Measurements from ENCODE around the gene GRID1. TPM values are rescaled to one million over a fixed set of nuclear protein-coding genes. Genes with fewer than 3 reads are reported as not detected.

The GRID1 gene
- total and polyA plus RNA-seq, 10 donors: 0.06 to 0.42 (median 0.15) TPM; not detected in 4

DNA sequence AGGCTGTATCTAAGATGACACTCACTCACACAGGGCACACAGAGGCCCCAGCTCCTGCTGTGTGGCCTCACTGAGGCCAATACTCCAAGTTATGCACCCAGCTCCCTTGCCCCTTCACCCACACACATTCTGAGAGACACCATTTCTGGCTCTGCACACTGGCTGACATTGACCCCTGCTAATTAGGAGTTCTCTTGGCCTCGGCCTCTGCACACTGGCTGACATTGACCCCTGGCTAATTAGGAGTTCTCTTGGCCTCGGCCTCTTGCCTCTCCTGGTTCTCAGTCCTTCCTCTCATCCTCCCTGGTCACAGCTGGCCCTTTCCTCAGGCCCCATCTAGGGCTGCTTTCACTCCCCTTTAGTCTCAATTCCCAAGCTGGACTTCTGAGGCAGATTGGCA is 97.3 kb downstream of the GRID1 start:
- H3K4me3 ChIP-seq: no peak overlapping the region
- intact Hi-C loops (cut with DNase I; ENCODE audit: low total_unique reads): no loop called here
- no peaks in the 10 kb centered on the region for H3K36me3 ChIP-seq
- 44 to 67% (median 63%) methylated on average over 2 of the region's 2 CpGs for WGBS, 5 donors
- no peak overlapping the region for H3K27ac ChIP-seq
- peak; percentile 41 for DNase-seq
- peaks cover 0 to 43% (median 0%) of the 10 kb centered on the region in 7 donors for H3K27me3 ChIP-seq (replicated peaks in 1 of 7)
- no peaks in the 10 kb centered on the region for H3K4me1 ChIP-seq
- peaks cover 0 to 22% (median 14%) of the 10 kb centered on the region in 8 donors for H3K9me3 ChIP-seq
- TF ChIP-seq, protein P1, sequence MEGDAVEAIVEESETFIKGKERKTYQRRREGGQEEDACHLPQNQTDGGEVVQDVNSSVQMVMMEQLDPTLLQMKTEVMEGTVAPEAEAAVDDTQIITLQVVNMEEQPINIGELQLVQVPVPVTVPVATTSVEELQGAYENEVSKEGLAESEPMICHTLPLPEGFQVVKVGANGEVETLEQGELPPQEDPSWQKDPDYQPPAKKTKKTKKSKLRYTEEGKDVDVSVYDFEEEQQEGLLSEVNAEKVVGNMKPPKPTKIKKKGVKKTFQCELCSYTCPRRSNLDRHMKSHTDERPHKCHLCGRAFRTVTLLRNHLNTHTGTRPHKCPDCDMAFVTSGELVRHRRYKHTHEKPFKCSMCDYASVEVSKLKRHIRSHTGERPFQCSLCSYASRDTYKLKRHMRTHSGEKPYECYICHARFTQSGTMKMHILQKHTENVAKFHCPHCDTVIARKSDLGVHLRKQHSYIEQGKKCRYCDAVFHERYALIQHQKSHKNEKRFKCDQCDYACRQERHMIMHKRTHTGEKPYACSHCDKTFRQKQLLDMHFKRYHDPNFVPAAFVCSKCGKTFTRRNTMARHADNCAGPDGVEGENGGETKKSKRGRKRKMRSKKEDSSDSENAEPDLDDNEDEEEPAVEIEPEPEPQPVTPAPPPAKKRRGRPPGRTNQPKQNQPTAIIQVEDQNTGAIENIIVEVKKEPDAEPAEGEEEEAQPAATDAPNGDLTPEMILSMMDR (IDR thresholded peaks at IDR 0.05 in 8 of 11, conservative IDR thresholded peaks at IDR 0.05 in 3 of 11): no peak
- TF ChIP-seq POLR2AphosphoS5 (IDR thresholded peaks at IDR 0.05): no peak
- TF ChIP-seq POLR2A (IDR thresholded peaks at IDR 0.05): no peak

DNA sequence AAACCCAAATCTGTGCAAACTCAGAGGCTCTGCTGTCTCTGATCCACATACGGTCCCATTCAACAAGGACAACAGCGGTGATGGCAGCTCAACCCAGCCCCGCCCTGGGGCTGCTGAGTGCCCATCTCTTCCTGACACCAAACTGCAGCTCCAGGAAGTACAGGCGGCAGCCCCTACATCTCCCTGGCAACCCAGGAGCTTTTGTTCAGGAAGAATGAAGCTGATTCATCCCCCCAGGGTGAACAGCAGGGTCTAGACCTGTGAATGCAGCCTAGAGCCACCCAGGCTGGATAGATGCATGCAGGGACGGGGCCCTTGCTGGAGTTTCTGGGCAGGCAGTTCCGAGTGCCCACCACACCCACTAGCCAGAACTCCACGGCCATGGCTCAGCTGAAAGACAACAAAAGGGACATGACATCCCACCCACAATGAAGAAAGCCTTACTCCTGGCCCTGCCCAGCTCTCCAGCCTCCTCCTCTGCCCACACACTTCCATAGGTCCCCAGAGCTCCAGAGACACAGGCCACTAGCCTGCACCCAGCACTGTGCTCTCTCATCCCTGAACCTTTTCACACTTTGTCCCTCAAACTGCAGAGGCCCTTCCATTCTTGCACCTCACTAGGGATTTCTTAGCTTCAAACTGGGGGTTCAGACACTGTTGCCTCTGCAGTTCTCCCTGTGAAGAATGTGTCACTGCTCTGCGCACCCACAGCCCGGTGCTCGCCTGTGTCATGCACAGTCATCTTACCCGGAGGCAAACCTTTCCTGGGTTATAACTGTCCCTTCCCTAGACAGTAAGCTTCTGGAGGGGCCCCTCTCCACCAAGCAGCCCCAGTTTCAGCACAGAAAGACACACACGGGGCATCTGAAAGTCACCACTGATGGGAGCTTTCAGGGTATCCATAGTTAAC is 99.1 kb downstream of the GRID1 start:
- H3K4me1 ChIP-seq: peaks cover 0 to 8% (median 0%) of the 10 kb centered on the region in 6 donors
- peak; percentile 42 for DNase-seq
- TF ChIP-seq POLR2AphosphoS5 (IDR thresholded peaks at IDR 0.05): no peak
- TF ChIP-seq, protein P1 (IDR thresholded peaks at IDR 0.05 in 8 of 11, conservative IDR thresholded peaks at IDR 0.05 in 3 of 11): no peak
- TF ChIP-seq POLR2A (IDR thresholded peaks at IDR 0.05): no peak
- peaks cover 0 to 19% (median 14%) of the 10 kb centered on the region in 8 donors for H3K9me3 ChIP-seq
- H3K36me3 ChIP-seq: no peaks in the 10 kb centered on the region
- no peak overlapping the region for H3K4me3 ChIP-seq
- H3K27ac ChIP-seq: no peak overlapping the region
- 82 to 89% (median 87%) methylated on average over 8 to 12 of the region's 12 CpGs for WGBS, 5 donors
- peaks cover 0 to 61% (median 9%) of the 10 kb centered on the region in 7 donors for H3K27me3 ChIP-seq (replicated peaks in 1 of 7)
- intact Hi-C loops (cut with DNase I; ENCODE audit: low total_unique reads): no loop called here

DNA sequence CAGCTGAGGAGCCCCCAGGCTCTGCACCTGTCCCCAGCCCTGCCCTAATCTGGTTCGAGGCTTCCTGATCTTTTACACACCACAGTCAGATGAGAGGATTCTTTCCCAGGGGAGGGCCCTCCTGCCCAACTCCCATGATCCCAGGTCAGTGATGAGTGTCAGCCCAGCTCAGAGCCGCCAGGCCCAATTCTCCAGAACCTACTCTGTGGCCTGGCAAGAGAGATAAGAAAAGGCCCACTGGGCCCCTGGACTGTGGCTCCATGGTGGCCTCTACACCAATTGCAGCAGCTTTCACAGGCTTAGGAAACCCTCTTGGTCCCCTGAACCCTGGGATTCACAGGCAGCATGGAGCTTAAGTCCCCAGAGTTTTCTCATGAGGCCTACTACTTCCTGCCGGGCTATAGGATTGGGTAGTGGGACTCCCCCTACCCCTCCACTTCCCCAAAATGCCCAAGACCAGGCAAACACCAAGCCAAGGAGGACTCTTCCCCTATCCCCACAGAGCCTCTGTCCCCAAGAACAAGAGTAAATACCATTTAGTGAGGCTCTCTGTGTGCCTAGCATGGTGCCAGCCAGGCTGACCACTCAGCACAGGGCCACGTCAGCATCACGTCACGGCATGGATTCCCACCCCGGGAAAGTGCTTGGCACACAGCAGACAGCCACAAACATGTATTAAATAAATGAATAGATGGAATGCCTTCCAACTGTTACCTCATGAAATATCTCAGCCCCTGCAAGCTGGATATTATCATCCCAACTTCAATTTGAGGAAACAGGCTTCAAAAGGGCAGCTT is 100.0 kb downstream of the GRID1 start:
- H3K27me3 ChIP-seq (replicated peaks in 1 of 7): peaks cover 0 to 70% (median 14%) of the 10 kb centered on the region in 7 donors
- H3K4me1 ChIP-seq: peaks cover 0 to 16% (median 0%) of the 10 kb centered on the region in 6 donors
- TF ChIP-seq POLR2A (IDR thresholded peaks at IDR 0.05) (no peak), POLR2AphosphoS5 (IDR thresholded peaks at IDR 0.05) (no peak)
- TF ChIP-seq, protein P1 (IDR thresholded peaks at IDR 0.05 in 8 of 11, conservative IDR thresholded peaks at IDR 0.05 in 3 of 11): no peak
- H3K27ac ChIP-seq: no peak overlapping the region
- intact Hi-C loops (cut with DNase I; ENCODE audit: low total_unique reads): no loop called here
- no peak overlapping the region for H3K4me3 ChIP-seq
- peaks cover 0 to 10% (median 7%) of the 10 kb centered on the region in 8 donors for H3K9me3 ChIP-seq
- no peaks in the 10 kb centered on the region for H3K36me3 ChIP-seq
- WGBS, 5 donors: 85 to 95% (median 91%) methylated on average over 6 to 7 of the region's 7 CpGs
- DNase-seq: peak; percentile 30
